NCI-H226 (cell line): Measurements from ENCODE around the gene GSTT2.

ENCODE experiments used
- DNase-seq: peaks from one replicate; pipeline ENCODE4 v3.0.0-alpha.2; 2015

Gene GSTT2

GRCh38 chr22:24009227-24010017 is 29.5 kb downstream of the GSTT2 start:
- no peak for DNase-seq

- DNase-seq, result no peak
These were observed 30.1 kb downstream of the GSTT2 start for GRCh38 chr22:24010018-24010391.

GRCh38 chr22:24011735-24012068 is 31.8 kb downstream of the GSTT2 start:
- no peak for DNase-seq

- no peak for DNase-seq
These were observed 36.2 kb downstream of the GSTT2 start for GRCh38 chr22:24016156-24016555.

GRCh38 chr22:24021304-24021703 is 41.4 kb downstream of the GSTT2 start:
- no peak for DNase-seq

GRCh38 chr22:24023204-24023789 is 43.4 kb downstream of the GSTT2 start:
- no peak for DNase-seq

GRCh38 chr22:24024354-24024753 is 44.4 kb downstream of the GSTT2 start:
- no peak for DNase-seq

GRCh38 chr22:24025475-24025874 is 45.5 kb downstream of the GSTT2 start:
- no peak for DNase-seq

GRCh38 chr22:24026056-24026455 is 46.1 kb downstream of the GSTT2 start:
- DNase-seq, result no peak

GRCh38 chr22:24026733-24027132 is 46.8 kb downstream of the GSTT2 start:
- DNase-seq, result no peak

GRCh38 chr22:24027389-24027975 is 47.5 kb downstream of the GSTT2 start:
- no peak for DNase-seq

GRCh38 chr22:24027991-24028390 is 48.1 kb downstream of the GSTT2 start:
- no peak for DNase-seq

GRCh38 chr22:24028533-24028932 is 48.6 kb downstream of the GSTT2 start:
- no peak for DNase-seq

GRCh38 chr22:24029304-24029703 is 49.4 kb downstream of the GSTT2 start:
- no peak for DNase-seq

- DNase-seq, result no peak
These were observed 50.3 kb downstream of the GSTT2 start for GRCh38 chr22:24030186-24030702.
